Activated CD8-positive, alpha-beta memory T cell treated with anti-CD3 and anti-CD28 coated beads for 36 hours (primary cell): ENCODE results near the gene HOXA13. TPM values are rescaled to one million over a fixed set of nuclear protein-coding genes. Genes with fewer than 3 reads are reported as not detected.

Experiments used
- CTCF ChIA-PET: fragments of 350-600 bp; sonication (Branson Sonifier 250); formaldehyde crosslinking; loops from one replicate; lab custom pipeline; 2021; ENCODE audit warnings: antibody characterized with exemption; lab: Charles Lee
- POLR2A ChIA-PET: fragments of 350-600 bp; sonication (Branson Sonifier 250); formaldehyde crosslinking; loops from one replicate; lab custom pipeline; 2021; ENCODE audit warnings: antibody characterized with exemption; lab: Charles Lee
- total RNA-seq, 2 experiments: library from RNA; stranded (reverse); gene quantifications; one replicate each; pipeline ENCODE4 v1.2.3, GENCODE V29; 2021

HOXA13 gene
- total RNA-seq, 2 experiments from 2014 or later, result not detected

DNA sequence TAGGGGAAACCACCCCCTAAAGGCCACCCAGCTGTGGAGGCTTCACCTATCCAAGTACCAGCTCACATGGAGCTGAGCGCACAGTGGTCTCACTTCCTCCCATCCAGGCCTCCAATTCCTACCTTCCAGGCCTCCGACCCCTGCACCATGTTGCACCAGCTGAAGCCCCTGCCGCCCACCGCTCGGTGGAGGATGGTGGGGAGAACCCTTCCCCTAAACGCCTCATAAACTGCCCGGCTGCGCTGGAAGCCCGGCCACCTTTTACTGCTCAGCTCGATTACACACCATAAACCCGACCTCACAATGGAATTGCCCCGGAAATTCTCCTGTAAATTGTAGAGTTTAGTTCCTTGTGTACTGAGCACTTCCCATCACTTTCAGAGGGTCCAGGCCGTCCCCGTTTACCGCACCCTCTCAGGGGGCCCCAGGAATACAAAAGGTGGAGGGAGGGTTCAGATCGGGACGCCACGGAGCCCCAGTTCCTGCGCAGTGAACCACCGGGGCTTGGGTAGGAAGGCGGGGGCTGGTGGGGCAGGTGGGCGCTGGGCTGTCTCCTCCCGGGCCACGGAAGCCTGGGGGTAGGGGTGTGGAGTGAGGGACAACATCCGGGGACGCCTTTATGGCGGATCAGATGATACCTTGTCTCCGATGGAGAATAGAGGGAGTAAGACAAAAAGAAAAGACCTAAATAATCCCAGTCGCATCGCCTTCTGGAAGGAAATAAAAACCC is 42.0 kb downstream of the HOXA13 start:
- ChIA-PET CTCF (interaction anchor here (0.6 to 0.9 kb wide), 2 partner anchors 282 to 475 kb away, joined by 3 read pairs; no protein-coding TSS in a partner anchor), POLR2A (no interaction called here)

DNA sequence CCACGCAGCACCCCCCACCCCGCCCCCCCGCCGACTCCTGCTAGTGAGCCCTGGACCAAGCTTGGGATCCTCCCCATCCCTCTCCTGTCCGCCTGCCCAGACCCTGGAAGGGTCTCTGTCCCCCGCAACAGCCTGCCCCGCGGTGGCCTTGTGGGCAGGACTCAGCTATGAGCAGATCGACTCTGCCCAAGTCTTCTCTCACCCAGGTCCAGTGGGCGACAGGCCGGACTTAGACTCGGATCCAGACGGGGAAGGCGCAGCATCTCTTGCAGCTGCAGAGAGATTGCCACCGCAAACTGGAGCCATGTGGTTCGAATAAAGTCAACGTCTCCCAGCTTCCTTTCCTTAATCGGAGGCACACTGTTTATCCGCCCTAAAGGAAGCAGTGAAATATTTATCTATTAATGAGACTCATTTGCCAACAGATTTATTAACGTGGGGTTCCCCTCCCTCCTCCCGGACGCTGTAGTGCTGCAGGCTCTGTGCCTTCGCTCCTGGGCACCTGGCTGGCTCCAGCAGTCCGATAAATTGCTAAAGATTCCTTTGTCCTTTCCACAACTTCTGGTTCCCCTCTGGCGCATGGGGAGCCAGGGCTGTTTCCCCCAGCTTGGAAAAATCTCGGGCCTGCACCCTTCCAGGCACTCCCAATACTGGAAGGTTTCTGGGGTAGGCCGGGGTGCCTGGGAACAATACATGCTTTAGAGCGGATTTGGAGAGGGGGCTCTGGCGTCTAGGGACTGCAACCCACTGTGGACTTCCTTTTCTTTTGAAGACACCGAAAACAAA is 42.8 kb downstream of the HOXA13 start:
- ChIA-PET CTCF (interaction anchor here (0.6 to 1.1 kb wide), 5 partner anchors 10 to 474 kb away, joined by 3 to 4 read pairs (median 3); partner anchors contain the start of genes HOXA10, HOXA13 and HOXA6), POLR2A (no interaction called here)

DNA sequence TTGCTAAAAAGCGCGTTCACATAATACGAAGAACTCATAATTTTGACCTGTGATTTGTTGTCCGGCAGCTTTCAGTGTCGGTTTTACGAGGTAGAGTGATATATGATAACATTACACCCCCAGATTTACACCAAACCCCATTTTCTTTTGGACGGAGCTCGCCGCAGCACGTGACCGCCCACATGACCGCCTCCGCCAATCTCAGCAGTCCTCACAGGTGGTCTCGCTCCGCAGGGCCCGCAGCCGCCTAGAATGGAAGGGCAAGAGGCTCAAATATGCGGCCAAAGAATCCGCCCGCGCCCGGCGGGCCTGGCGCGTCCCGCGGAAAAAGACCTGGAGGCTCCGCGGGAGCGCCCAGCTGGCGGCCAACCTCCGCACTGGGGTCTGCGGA is 43.4 kb downstream of the HOXA13 start, which contains the start of gene HOXA7:
TSS of gene HOXA7 (minus strand) at position 168 of the 391 bp plus-strand sequence. CDS start at position 38, 130 bp downstream.
- ChIA-PET CTCF (interaction anchor here (0.7 to 1.1 kb wide), 3 partner anchors 9 to 18 kb away, joined by 3 to 4 read pairs (median 3); partner anchors contain the start of genes HOXA10 and HOXA6), POLR2A (no interaction called here)

DNA sequence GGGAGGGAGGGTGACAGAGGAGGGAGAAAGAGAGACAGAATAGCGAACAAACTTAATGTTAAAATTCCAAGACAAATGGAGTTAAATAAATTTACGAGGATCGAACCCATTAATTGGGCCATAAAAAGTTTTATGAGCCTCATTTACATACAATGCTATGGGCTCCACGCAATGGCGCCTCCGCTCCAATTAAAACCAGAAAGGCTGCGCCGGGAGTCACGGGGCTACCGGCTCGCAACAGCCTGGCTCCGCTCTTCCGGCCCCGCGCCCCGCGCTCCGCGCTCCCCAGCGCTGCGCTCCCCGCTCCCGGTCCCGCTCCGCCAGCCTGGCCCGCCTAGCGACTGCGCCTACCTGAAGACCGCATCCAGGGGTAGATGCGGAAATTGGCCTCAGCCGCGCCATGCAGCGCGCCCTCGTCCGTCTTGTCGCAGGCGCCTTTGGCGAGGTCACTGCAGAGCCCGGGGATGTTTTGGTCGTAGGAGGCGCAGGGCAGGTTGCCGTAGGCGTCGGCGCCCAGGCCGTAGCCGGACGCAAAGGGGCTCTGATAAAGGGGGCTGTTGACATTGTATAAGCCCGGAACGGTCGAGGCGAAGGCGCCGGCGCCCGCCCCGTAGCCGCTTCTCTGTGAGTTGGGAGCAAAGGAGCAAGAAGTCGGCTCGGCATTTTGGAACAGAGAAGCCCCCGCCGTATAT is 43.9 kb downstream of the HOXA13 start:
- ChIA-PET POLR2A (no interaction called here), CTCF (interaction anchor here (0.7 to 2.0 kb wide), 4 partner anchors 9 to 18 kb away, joined by 3 to 8 read pairs (median 4); partner anchors contain the start of genes HOXA10, HOXA6 and HOXA9)

- CTCF ChIA-PET, result interaction anchor here (2.0 kb wide), 1 partner anchor 10 kb away, joined by 8 read pairs; the partner anchor contains the start of gene HOXA9
- POLR2A ChIA-PET, result no interaction called here
These were observed 44.7 kb downstream of the HOXA13 start for GRCh38 chr7:27154901-27155815.

- CTCF ChIA-PET, result interaction anchor here (2.0 kb wide), 1 partner anchor 11 kb away, joined by 8 read pairs; the partner anchor contains the start of gene HOXA9
- POLR2A ChIA-PET, result no interaction called here
These were observed 45.5 kb downstream of the HOXA13 start for GRCh38 chr7:27154369-27154768.

DNA sequence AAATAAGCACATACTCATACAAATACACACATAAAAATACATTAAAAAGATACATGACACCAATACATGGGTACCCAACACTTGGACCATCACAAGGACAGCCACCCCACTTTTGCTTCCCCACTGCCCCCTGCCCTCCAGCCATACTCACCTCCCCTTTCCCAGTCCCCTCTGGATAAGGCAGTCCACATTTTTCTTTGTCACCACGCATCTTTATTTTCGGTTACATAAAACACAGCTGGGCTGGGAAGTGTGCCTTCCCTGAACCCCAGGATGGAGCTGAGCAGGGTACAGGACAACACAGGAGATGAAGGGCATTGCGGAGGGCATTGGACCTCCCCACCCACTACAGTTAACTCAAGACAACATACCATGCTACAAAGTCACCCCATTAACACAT is 46.4 kb downstream of the HOXA13 start:
- ChIA-PET POLR2A (no interaction called here), CTCF (no interaction called here)

DNA sequence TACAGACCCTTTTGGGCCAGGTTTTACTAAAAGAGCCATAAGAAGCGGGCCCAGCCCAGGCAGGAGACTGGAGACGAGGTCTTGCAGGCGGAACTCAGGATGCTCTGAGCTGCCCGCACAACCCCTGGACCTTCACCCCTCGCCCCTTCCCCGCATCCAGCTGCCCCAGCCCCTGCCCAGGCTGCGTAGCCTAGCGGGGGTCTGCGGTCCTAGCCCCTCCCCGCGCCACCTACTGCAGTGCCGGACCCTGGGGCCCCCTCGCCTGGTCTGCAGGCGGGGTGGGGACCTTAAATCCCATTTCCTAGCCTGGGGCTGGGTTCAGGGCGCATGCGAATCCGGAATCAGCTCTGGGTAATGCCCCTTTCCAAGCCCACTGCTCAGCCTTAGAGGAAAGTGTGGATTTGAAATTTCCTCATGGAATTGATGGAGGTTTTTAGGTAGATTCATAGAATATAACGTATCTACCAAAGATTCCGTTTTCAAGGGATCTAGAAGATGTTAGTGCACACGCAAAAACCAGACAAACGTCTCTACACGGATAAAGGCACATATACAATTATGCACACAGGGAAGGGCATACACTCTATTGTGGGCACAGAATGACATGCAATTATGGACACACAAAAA is 47.0 kb downstream of the HOXA13 start:
- ChIA-PET CTCF (interaction anchor here (1.0 to 1.4 kb wide), 2 partner anchors 8 to 38 kb away, joined by 3 to 7 read pairs; no protein-coding TSS in a partner anchor), POLR2A (no interaction called here)

GRCh38 chr7:27151931-27152815 is 47.7 kb downstream of the HOXA13 start, which contains the start of gene HOXA3:
HOXA3 (minus strand) TSS chr7:27152583; CDS start chr7:27110640, 41,943 bp downstream.
- CTCF ChIA-PET, result interaction anchor here (1.0 to 1.6 kb wide), 5 partner anchors 9 to 39 kb away, joined by 3 to 7 read pairs (median 5); partner anchors contain the start of gene HOXA4
- POLR2A ChIA-PET, result no interaction called here

- CTCF ChIA-PET, result interaction anchor here (1.0 to 1.6 kb wide), 8 partner anchors 10 to 469 kb away, joined by 3 to 6 read pairs (median 4); partner anchors contain the start of gene HOXA4
- POLR2A ChIA-PET, result no interaction called here
These were observed 48.5 kb downstream of the HOXA13 start for GRCh38 chr7:27151341-27151930.

GRCh38 chr7:27150568-27151340 is 49.1 kb downstream of the HOXA13 start:
- ChIA-PET POLR2A (no interaction called here), CTCF (interaction anchor here (1.0 to 1.6 kb wide), 9 partner anchors 10 to 468 kb away, joined by 3 to 6 read pairs (median 4); partner anchors contain the start of genes HOXA11 and HOXA4)

DNA sequence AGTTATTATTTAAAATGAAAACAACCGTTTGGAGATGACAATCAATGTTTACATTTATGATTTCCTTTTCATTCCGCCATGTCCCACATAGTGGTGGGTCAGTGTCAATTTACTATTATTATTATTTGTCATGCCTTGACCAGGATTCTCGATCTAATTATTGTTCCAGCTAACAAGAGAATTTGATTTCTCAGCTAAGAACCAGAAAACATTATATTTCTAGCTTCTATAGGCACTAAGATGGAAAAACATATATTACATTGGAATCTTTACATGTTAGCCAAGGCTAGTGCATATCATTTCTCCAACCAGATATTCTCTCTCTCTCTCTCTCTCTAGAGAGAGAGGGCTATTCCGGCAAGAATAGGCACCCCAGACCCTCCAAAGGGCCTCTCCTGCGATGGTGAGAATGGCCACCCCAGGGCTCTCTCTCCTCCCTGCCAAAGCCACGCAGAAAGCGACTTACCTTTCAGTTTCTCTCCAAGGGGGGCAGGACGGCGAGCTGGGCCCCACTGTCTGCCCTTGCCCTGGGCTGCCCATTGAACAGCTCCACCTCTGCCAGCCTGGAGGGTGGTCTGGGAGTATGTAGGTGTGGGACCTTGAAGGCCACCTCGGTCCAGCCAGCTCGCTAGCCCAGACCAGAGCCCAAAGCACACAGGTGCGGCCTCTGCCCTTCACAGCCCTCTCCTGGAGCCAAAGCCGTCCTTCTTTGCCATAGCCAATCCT is 49.9 kb downstream of the HOXA13 start:
- POLR2A ChIA-PET, result no interaction called here
- CTCF ChIA-PET, result interaction anchor here (0.8 to 1.6 kb wide), 10 partner anchors 9 to 468 kb away, joined by 3 to 6 read pairs (median 4); partner anchors contain the start of genes HOXA11 and HOXA4

DNA sequence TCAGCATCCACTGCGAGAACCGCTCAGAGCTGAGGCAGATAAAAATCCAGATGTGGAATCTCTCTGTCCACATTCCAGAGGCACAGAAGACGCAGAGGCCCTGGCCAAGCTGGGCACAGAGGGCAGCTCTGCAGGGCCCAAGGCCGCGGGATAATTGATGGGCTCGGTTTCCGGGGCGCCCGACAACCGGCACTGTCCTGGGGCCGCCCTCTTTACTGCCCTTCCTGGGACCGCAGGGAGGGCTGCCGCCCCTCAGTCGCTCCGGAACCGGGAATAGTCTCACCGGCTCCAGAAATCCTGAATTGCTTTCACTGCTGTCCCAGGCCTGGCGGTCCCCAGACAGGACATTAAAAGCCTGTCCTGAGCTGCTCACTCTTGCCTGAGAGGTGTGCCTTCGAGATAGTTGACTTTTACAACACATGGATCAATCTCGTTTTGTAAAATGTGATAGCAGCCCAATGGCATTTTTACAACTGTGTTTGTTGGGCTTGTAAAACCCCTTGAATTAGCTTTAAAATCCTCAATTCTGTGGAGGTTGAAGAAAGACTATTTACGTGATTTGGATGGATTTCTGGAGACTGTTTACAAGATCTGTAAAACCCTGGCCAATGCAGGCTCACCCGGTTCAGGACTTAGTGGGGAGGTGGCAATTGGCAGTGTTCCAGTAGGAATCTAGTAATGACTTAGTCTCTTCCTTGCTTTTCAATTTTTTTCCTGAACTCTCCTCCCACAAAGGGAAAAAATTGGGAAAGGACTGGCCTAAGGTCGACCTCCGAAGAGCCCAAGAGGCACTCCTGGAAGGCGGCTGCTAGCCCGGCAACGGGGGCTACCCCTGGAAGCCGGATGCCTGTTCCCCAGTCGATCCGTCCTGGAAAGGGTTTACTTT is 50.9 kb downstream of the HOXA13 start:
- CTCF ChIA-PET, result interaction anchor here (0.7 to 1.2 kb wide), 4 partner anchors 8 to 35 kb away, joined by 3 to 4 read pairs (median 4); partner anchors contain the start of gene HOXA11
- POLR2A ChIA-PET, result no interaction called here
